Mesenchymal stem cell (in vitro differentiated cells and primary cell): ENCODE data around the gene MCEE.
A peak's percentile ranks its signal among the peaks of the same experiment; 100 is the strongest.

ENCODE experiments used
- DNase-seq: peaks from one replicate; pipeline ENCODE4 v3.0.0-alpha.2; 2013
- H2AFZ ChIP-seq: one replicate; pipeline ENCODE4 v1.6.1; 2013; ENCODE audit warnings: low read depth, mild to moderate bottlenecking, control low read depth, inconsistent platforms, low read length, moderate library complexity
- H2AK5ac ChIP-seq: 2 replicates; pipeline ENCODE4 v1.6.1; 2013; ENCODE audit warnings: low read length, moderate library complexity, mild to moderate bottlenecking, inconsistent platforms; ENCODE audit not compliant: severe bottlenecking
- H2BK120ac ChIP-seq: one replicate; pipeline ENCODE4 v1.6.1; 2013; ENCODE audit warnings: low read depth, mild to moderate bottlenecking, inconsistent platforms, low read length, moderate library complexity
- H2BK12ac ChIP-seq, 2 experiments: one replicate each; pipeline ENCODE4 v1.6.1; 2013; ENCODE audit warnings: inconsistent platforms in 2 of 2, low read length in 2 of 2, mild to moderate bottlenecking in 2 of 2, moderate library complexity in 2 of 2, control low read depth in 1 of 2
- H2BK15ac ChIP-seq: one replicate; pipeline ENCODE4 v1.6.1; 2013; ENCODE audit warnings: mild to moderate bottlenecking, low read depth, inconsistent platforms; ENCODE audit not compliant: poor library complexity, severe bottlenecking
- H2BK5ac ChIP-seq: 2 replicates; pipeline ENCODE4 v1.6.1; 2013; ENCODE audit warnings: low read depth, mild to moderate bottlenecking, low read length, control low read depth, inconsistent platforms; ENCODE audit not compliant: poor library complexity, severe bottlenecking
- H3K14ac ChIP-seq, 2 experiments: one replicate each; pipeline ENCODE4 v1.6.1; 2013; ENCODE audit warnings: inconsistent platforms in 2 of 2, low read length in 2 of 2, control low read depth in 1 of 2, mild to moderate bottlenecking in 1 of 2, moderate library complexity in 1 of 2
- H3K18ac ChIP-seq, 2 experiments: one replicate each; pipeline ENCODE4 v1.6.1; 2013; ENCODE audit warnings: inconsistent platforms in 2 of 2, low read length in 2 of 2, control low read depth in 1 of 2, low read depth in 1 of 2, mild to moderate bottlenecking in 1 of 2
- H3K23ac ChIP-seq, 2 experiments: one replicate each; pipeline ENCODE4 v1.6.1; 2013; ENCODE audit warnings: inconsistent platforms in 2 of 2, low read length in 2 of 2, mild to moderate bottlenecking in 2 of 2, moderate library complexity in 2 of 2, control low read depth in 1 of 2
- H3K27ac ChIP-seq: 2 replicates; pipeline ENCODE4 v1.5.1; 2013; ENCODE audit warnings: mild to moderate bottlenecking, moderate library complexity, low read length, control low read depth, inconsistent platforms; ENCODE audit not compliant: poor library complexity, severe bottlenecking
- H3K27me3 ChIP-seq, 2 experiments: 2 replicates each; pipeline versions ENCODE4 v1.6.1 to v1.7.0; 2013; ENCODE audit warnings: low read length in 2 of 2, mild to moderate bottlenecking in 2 of 2, moderate library complexity in 2 of 2, control low read depth in 1 of 2, inconsistent platforms in 1 of 2; ENCODE audit not compliant: control insufficient read depth in 1 of 2, insufficient read depth in 1 of 2
- H3K36me3 ChIP-seq, 2 experiments: 2 replicates each; pipeline versions ENCODE4 v1.6.1 to v1.7.0; 2013; ENCODE audit warnings: low read length in 2 of 2, control low read depth in 1 of 2, inconsistent platforms in 1 of 2, low read depth in 1 of 2, mild to moderate bottlenecking in 1 of 2; ENCODE audit not compliant: insufficient read depth in 2 of 2, control insufficient read depth in 1 of 2
- H3K4ac ChIP-seq, 2 experiments: one replicate each; pipeline ENCODE4 v1.6.1; 2013; ENCODE audit warnings: inconsistent platforms in 2 of 2, low read length in 2 of 2, mild to moderate bottlenecking in 2 of 2, moderate library complexity in 2 of 2, control low read depth in 1 of 2, low read depth in 1 of 2
- H3K4me1 ChIP-seq: 2 replicates; pipeline ENCODE4 v1.6.1; 2013; ENCODE audit warnings: low read depth, low read length, control low read depth; ENCODE audit not compliant: control insufficient read depth, insufficient read depth
- H3K4me2 ChIP-seq: 2 replicates; pipeline ENCODE4 v1.6.1; 2013; ENCODE audit warnings: low read length, mild to moderate bottlenecking, inconsistent platforms; ENCODE audit not compliant: poor library complexity, severe bottlenecking
- H3K4me3 ChIP-seq, 2 experiments: 2 replicates each; pipeline versions ENCODE4 v1.5.1 to v1.7.0; 2013; ENCODE audit warnings: low read length in 2 of 2, mild to moderate bottlenecking in 2 of 2, control low read depth in 1 of 2, low read depth in 1 of 2; ENCODE audit not compliant: insufficient read depth in 1 of 2
- H3K79me1 ChIP-seq: replicated peaks from 2 replicates; pipeline ENCODE4 v1.6.1; 2013; ENCODE audit warnings: mild to moderate bottlenecking, control low read depth, low read length, inconsistent platforms; ENCODE audit not compliant: poor library complexity, severe bottlenecking
- H3K9ac ChIP-seq: 2 replicates; pipeline ENCODE4 v1.7.0; 2013; ENCODE audit warnings: mild to moderate bottlenecking, low read length, moderate library complexity
- H3K9me3 ChIP-seq: 2 replicates; pipeline ENCODE4 v1.7.0; 2013; ENCODE audit warnings: mild to moderate bottlenecking, low read length; ENCODE audit not compliant: control insufficient read depth
- H4K8ac ChIP-seq: one replicate; pipeline ENCODE4 v1.6.1; 2013; ENCODE audit warnings: inconsistent platforms, mild to moderate bottlenecking, low read length, moderate library complexity
- H4K91ac ChIP-seq: one replicate; pipeline ENCODE4 v1.6.1; 2013; ENCODE audit warnings: mild to moderate bottlenecking, low read length, inconsistent platforms
- WGBS: methylation state at CpG from one replicate; pipeline ENCODE4 v1.1.7; 2013; ENCODE audit warnings: mixed read lengths; 5-methylcytosine and 5-hydroxymethylcytosine counted together

Gene MCEE

DNA sequence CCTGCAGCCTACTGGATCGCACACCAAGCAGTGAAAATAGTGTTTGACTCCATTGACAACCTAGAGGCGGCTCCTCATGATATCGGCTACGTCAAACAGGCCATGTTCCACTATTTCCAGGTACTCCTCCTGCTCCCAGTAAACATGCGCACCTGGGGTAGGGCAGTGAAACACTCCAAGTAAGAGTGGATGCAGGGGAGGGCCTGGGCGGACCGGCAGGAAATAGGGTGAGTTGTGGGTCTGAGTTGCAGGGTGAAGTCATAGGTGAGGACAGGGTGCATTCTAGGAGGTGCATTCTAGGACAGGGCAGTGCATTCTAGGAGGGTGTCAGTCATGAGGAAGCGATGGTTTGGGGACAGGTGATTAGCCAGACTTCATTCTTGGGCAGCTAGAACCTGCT is 56.6 kb downstream of the MCEE start:
- no peak overlapping the region for H4K8ac ChIP-seq
- peaks cover 60 to 78% of the 10 kb centered on the region in 2 experiments for H3K36me3 ChIP-seq
- no peak overlapping the region for H3K23ac ChIP-seq
- no peak overlapping the region for H2AK5ac ChIP-seq
- H3K4me1 ChIP-seq = peaks cover 15% of the 10 kb centered on the region
- H3K4ac ChIP-seq = no peak overlapping the region
- no peak overlapping the region for H3K4me3 ChIP-seq
- H3K4me2 ChIP-seq = no peak overlapping the region
- H2BK5ac ChIP-seq = no peak overlapping the region
- 98% methylated on average over 8 of the region's 8 CpGs for WGBS
- H3K27ac ChIP-seq = no peak overlapping the region
- no peak overlapping the region for H3K14ac ChIP-seq
- no peak overlapping the region for H2BK12ac ChIP-seq
- no peak overlapping the region for H4K91ac ChIP-seq
- DNase-seq = no peak
- no peak overlapping the region for H2AFZ ChIP-seq
- H3K9me3 ChIP-seq = no peaks in the 10 kb centered on the region
- H2BK120ac ChIP-seq = no peak overlapping the region
- H3K27me3 ChIP-seq = no peaks in the 10 kb centered on the region
- H3K79me1 ChIP-seq = peaks cover 42% of the 10 kb centered on the region
- no peak overlapping the region for H2BK15ac ChIP-seq
- no peak overlapping the region for H3K18ac ChIP-seq
- H3K9ac ChIP-seq = no peak overlapping the region

DNA sequence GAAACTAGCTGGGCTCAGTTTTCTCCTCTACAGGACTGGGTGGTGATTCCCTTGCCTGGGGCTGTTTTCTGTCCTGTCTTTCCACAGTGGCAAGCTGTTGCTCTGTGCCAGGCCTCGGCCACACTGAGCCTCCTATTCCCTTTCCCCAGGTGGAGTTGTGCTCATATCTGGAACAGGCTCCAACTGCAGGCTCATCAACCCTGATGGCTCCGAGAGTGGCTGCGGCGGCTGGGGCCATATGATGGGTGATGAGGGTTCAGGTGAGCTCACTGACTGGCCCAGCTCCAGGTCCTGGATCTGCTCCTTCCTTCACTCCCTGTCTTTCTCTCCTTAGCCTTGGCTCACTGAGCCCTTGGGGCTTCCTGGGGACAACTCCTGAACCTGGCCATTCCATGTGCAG is 57.5 kb downstream of the MCEE start:
- no peak overlapping the region for H3K27ac ChIP-seq
- H3K9me3 ChIP-seq = no peaks in the 10 kb centered on the region
- H3K4ac ChIP-seq = no peak overlapping the region
- no peak overlapping the region for H2AK5ac ChIP-seq
- no peak overlapping the region for H4K8ac ChIP-seq
- no peak overlapping the region for H3K23ac ChIP-seq
- H2BK12ac ChIP-seq = no peak overlapping the region
- WGBS = 96% methylated on average over 4 of the region's 4 CpGs
- H3K4me2 ChIP-seq = no peak overlapping the region
- H2AFZ ChIP-seq = no peak overlapping the region
- no peak overlapping the region for H3K14ac ChIP-seq
- DNase-seq = no peak
- H3K9ac ChIP-seq = no peak overlapping the region
- H3K4me1 ChIP-seq = peaks cover 17% of the 10 kb centered on the region
- H2BK5ac ChIP-seq = no peak overlapping the region
- H3K18ac ChIP-seq = no peak overlapping the region
- no peak overlapping the region for H3K4me3 ChIP-seq
- no peak overlapping the region for H2BK15ac ChIP-seq
- H3K27me3 ChIP-seq = no peaks in the 10 kb centered on the region
- H2BK120ac ChIP-seq = no peak overlapping the region
- peaks cover 42% of the 10 kb centered on the region for H3K79me1 ChIP-seq
- H4K91ac ChIP-seq = no peak overlapping the region
- H3K36me3 ChIP-seq = peaks cover 51 to 68% of the 10 kb centered on the region in 2 experiments

DNA sequence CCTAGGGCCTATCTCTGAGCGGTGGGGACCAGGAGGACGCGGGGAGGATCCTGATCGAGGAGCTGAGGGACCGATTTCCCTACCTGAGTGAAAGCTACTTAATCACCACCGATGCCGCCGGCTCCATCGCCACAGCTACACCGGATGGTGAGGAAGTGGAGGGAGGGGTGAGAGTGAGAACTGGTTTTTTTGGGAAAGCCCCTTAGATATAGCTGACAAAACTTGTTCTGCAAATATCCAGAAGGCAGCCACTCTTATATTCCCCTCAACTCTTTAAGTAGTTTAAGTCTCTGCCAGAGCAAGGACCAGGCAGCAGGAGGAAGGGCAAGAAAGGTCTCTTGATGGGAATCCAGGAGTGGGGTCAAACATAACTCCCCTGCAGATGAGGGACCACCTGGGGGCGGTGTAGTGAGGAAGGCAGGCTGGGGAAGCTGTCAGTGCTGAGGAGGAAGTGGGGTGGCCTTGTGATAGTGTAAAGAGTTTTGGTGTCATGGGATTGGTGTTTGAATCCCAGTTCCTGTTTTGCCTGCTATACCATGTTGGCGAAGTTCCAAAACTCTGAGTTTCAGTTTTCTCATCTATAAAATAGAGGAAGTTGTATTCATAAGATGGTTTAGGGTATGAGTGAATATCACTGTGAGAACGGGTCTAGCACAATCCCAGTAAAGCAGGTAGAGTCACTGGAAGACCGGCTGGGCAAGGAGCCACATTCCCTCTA is 58.2 kb downstream of the MCEE start:
- no peak overlapping the region for H3K4me2 ChIP-seq
- H3K79me1 ChIP-seq = peaks cover 40% of the 10 kb centered on the region
- no peak overlapping the region for H2BK5ac ChIP-seq
- no peak overlapping the region for H3K4ac ChIP-seq
- H4K91ac ChIP-seq = no peak overlapping the region
- no peak overlapping the region for H2BK12ac ChIP-seq
- H3K4me1 ChIP-seq = peaks cover 18% of the 10 kb centered on the region
- no peak overlapping the region for H2AK5ac ChIP-seq
- no peak overlapping the region for H4K8ac ChIP-seq
- H3K9ac ChIP-seq = peak overlapping the region; percentile 19
- H3K9me3 ChIP-seq = no peaks in the 10 kb centered on the region
- peaks cover 44 to 61% of the 10 kb centered on the region in 2 experiments for H3K36me3 ChIP-seq
- H2AFZ ChIP-seq = no peak overlapping the region
- H3K27ac ChIP-seq = no peak overlapping the region
- no peak overlapping the region for H3K23ac ChIP-seq
- H3K27me3 ChIP-seq = no peaks in the 10 kb centered on the region
- H2BK120ac ChIP-seq = peak overlapping the region; percentile 51
- DNase-seq = no peak
- H3K14ac ChIP-seq = no peak overlapping the region
- H3K18ac ChIP-seq = no peak overlapping the region
- WGBS = 97% methylated on average over 14 of the region's 14 CpGs
- no peak overlapping the region for H2BK15ac ChIP-seq
- no peak overlapping the region for H3K4me3 ChIP-seq

GRCh38 chr2:71070294-71071093 is 59.5 kb downstream of the MCEE start:
- H3K4me2 ChIP-seq = no peak overlapping the region
- DNase-seq = peak; percentile 70
- WGBS = 81% methylated on average over 10 of the region's 10 CpGs
- no peak overlapping the region for H4K8ac ChIP-seq
- no peaks in the 10 kb centered on the region for H3K9me3 ChIP-seq
- H2BK12ac ChIP-seq = no peak overlapping the region
- no peak overlapping the region for H2BK5ac ChIP-seq
- H3K4ac ChIP-seq = no peak overlapping the region
- no peak overlapping the region for H2BK15ac ChIP-seq
- peaks cover 34 to 48% of the 10 kb centered on the region in 2 experiments for H3K36me3 ChIP-seq
- H2BK120ac ChIP-seq = no peak overlapping the region
- no peaks in the 10 kb centered on the region for H3K27me3 ChIP-seq
- H3K4me1 ChIP-seq = peaks cover 18% of the 10 kb centered on the region
- peaks cover 33% of the 10 kb centered on the region for H3K79me1 ChIP-seq
- no peak overlapping the region for H2AFZ ChIP-seq
- no peak overlapping the region for H3K27ac ChIP-seq
- no peak overlapping the region for H4K91ac ChIP-seq
- no peak overlapping the region for H3K23ac ChIP-seq
- H3K18ac ChIP-seq = no peak overlapping the region
- H3K14ac ChIP-seq = no peak overlapping the region
- H2AK5ac ChIP-seq = no peak overlapping the region
- peak overlapping the region; percentile 95 for H3K9ac ChIP-seq
- peak overlapping the region in 1 of 2 experiments; percentile 89 for H3K4me3 ChIP-seq
